Breast epithelium (tissue), 4 donors: Measurements from ENCODE around the gene EPS8L1. TPM values are rescaled to one million over a fixed set of nuclear protein-coding genes. Genes with fewer than 3 reads are reported as not detected.
"Not testable (repeated sequence)": the region's sequence is repeated elsewhere in the genome, so short reads cannot be mapped to it uniquely, and the experiment has no call there.

Source experiments
- DNase-seq, 2 donors: peaks; one replicate each; pipeline ENCODE4 v3.0.0-alpha.2; 2019; ENCODE audit warnings: low spot score in 2 of 2
- H3K27ac ChIP-seq, 2 donors: fragments of 200-600 bp; sonication (generic) in 1 of 2; one replicate each; pipeline ENCODE4 v1.5.1; 2016 to 2019; ENCODE audit warnings: mild to moderate bottlenecking in 1 of 2
- H3K27me3 ChIP-seq, 2 donors: fragments of 200-600 bp; sonication (generic) in 1 of 2; one replicate each; pipeline versions ENCODE4 v1.5.1 to v1.6.0; 2017 to 2019; ENCODE audit warnings: control low read depth in 1 of 2, mild to moderate bottlenecking in 1 of 2
- H3K36me3 ChIP-seq: fragments of 200-600 bp; one replicate; pipeline ENCODE4 v1.5.1; 2019
- H3K4me1 ChIP-seq, 2 donors: fragments of 200-600 bp; sonication (generic); one replicate each; pipeline ENCODE4 v1.5.1; 2016 to 2019; ENCODE audit warnings: control low read depth in 1 of 2
- H3K4me3 ChIP-seq, 3 donors: fragments of 200-600 bp; sonication (generic); 1 replicate in 2 of 3; 2 replicates in 1 of 3; pipeline ENCODE4 v1.5.1; 2016 to 2019; ENCODE audit warnings: mild to moderate bottlenecking in 3 of 3, moderate library complexity in 2 of 3
- H3K9me3 ChIP-seq, 2 donors: fragments of 200-600 bp; sonication (generic) in 1 of 2; one replicate each; pipeline ENCODE4 v1.5.1; 2016 to 2019; ENCODE audit warnings: control low read depth in 1 of 2
- CTCF ChIP-seq, 3 donors: fragments of 450-650 bp; IDR thresholded peaks; one replicate each; pipeline ENCODE4 v1.5.1; 2016 to 2017; ENCODE audit warnings: antibody characterized with exemption in 3 of 3, mild to moderate bottlenecking in 3 of 3, moderate library complexity in 3 of 3
- POLR2A ChIP-seq: fragments of 450-650 bp; IDR thresholded peaks from one replicate; pipeline ENCODE4 v1.6.1; 2016; ENCODE audit warnings: antibody characterized with exemption, mild to moderate bottlenecking, moderate library complexity
- POLR2AphosphoS5 ChIP-seq, 3 donors: sonication (generic); formaldehyde crosslinking; IDR thresholded peaks; one replicate each; pipeline ENCODE4 v1.6.1; 2017; ENCODE audit warnings: antibody characterized with exemption in 3 of 3
- intact Hi-C: fragments of 100-400 bp; cut with DNase I; formaldehyde crosslinking; loops from one replicate; pipeline ENCODE4 v1.15.1; 2023; ENCODE audit warnings: low total_unique reads
- total RNA-seq, 3 donors: library from RNA; depleted of rRNA; stranded (reverse); fragments of >200 nt; gene quantifications; one replicate each; pipeline ENCODE4 v1.1.0, GENCODE V29; 2016

The EPS8L1 gene
- total RNA-seq, 3 donors from 2014 or later, result 2.4 to 51.1 (median 50.1) TPM

GRCh38 chr19:55050749-55051532 is 24.7 kb upstream of the EPS8L1 start:
- no peak for TF ChIP-seq POLR2A
- no peak for TF ChIP-seq POLR2AphosphoS5 (IDR thresholded peaks at IDR 0.05)
- TF ChIP-seq CTCF (IDR thresholded peaks at IDR 0.05), result no peak
- no peak overlapping the region for H3K27ac ChIP-seq
- H3K4me1 ChIP-seq, result no peaks in the 10 kb centered on the region
- intact Hi-C loops, result no loop called here
- no peaks in the 10 kb centered on the region for H3K9me3 ChIP-seq
- peaks cover 11% of the 10 kb centered on the region for H3K36me3 ChIP-seq
- no peak overlapping the region for H3K4me3 ChIP-seq
- no peaks in the 10 kb centered on the region for H3K27me3 ChIP-seq
- no peak for DNase-seq

- H3K36me3 ChIP-seq, result no peaks in the 10 kb centered on the region
- no peaks in the 10 kb centered on the region for H3K4me1 ChIP-seq
- intact Hi-C loops, result no loop called here
- H3K27me3 ChIP-seq, result no peaks in the 10 kb centered on the region
- TF ChIP-seq POLR2AphosphoS5 (IDR thresholded peaks at IDR 0.05) (no peak), POLR2A (no peak), CTCF (IDR thresholded peaks at IDR 0.05) (no peak)
- no peak overlapping the region for H3K27ac ChIP-seq
- H3K4me3 ChIP-seq, result no peak overlapping the region
- no peak for DNase-seq
- H3K9me3 ChIP-seq, result no peaks in the 10 kb centered on the region
Observed at GRCh38 chr19:55053735-55054134, 21.9 kb upstream of the EPS8L1 start.

GRCh38 chr19:55056827-55057226 is 18.8 kb upstream of the EPS8L1 start:
- TF ChIP-seq POLR2AphosphoS5 (IDR thresholded peaks at IDR 0.05) (no peak), POLR2A (no peak), CTCF (IDR thresholded peaks at IDR 0.05) (no peak)
- Histone ChIP-seq H3K4me1 (no peaks in the 10 kb centered on the region), H3K9me3 (no peaks in the 10 kb centered on the region), H3K36me3 (no peaks in the 10 kb centered on the region), H3K4me3 (no peak overlapping the region), H3K27me3 (no peaks in the 10 kb centered on the region), H3K27ac (no peak overlapping the region)
- intact Hi-C loops, result no loop called here
- no peak for DNase-seq

- intact Hi-C loops, result no loop called here
- H3K4me3 ChIP-seq, result no peak overlapping the region
- TF ChIP-seq CTCF (IDR thresholded peaks at IDR 0.05) (no peak), POLR2A (no peak), POLR2AphosphoS5 (IDR thresholded peaks at IDR 0.05) (no peak)
Observed at GRCh38 chr19:55058781-55059610, 16.7 kb upstream of the EPS8L1 start.

GRCh38 chr19:55060287-55060686 is 15.4 kb upstream of the EPS8L1 start:
- H3K27ac ChIP-seq, intact Hi-C loops, H3K4me3 ChIP-seq, DNase-seq, H3K27me3 ChIP-seq, H3K36me3 ChIP-seq, H3K9me3 ChIP-seq, H3K4me1 ChIP-seq: not testable (repeated sequence)

More at GRCh38 chr19:55058781-55059610, 16.7 kb upstream of the EPS8L1 start:
- no peak overlapping the region for H3K27ac ChIP-seq
- H3K9me3 ChIP-seq, result no peaks in the 10 kb centered on the region
- no peaks in the 10 kb centered on the region for H3K27me3 ChIP-seq
- no peaks in the 10 kb centered on the region for H3K36me3 ChIP-seq
- no peak for DNase-seq
- no peaks in the 10 kb centered on the region for H3K4me1 ChIP-seq
